Activated T-helper 1 cell treated with anti-CD3 and anti-CD28 coated beads, Interleukin-12 subunit alpha, Interleukin-12 subunit beta, Interleukin-2, Interleukin-4 antibody, amounts not matched to agents 30 ng/mL and 10 ng/mL and 1 ng/mL, durations not matched to agents 14 hours and 24 hours and 36 hours (primary cell): Measurements from ENCODE around the gene OR5A1. TPM values are rescaled to one million over a fixed set of nuclear protein-coding genes. Genes with fewer than 3 reads are reported as not detected.
"Not testable (repeated sequence)": the region's sequence is repeated elsewhere in the genome, so short reads cannot be mapped to it uniquely, and the experiment has no call there.

Experiments
- DNase-seq: peaks from one replicate; pipeline ENCODE4 v3.0.0; 2021; ENCODE audit warnings: low spot score
- H3K27ac Mint-ChIP-seq: one replicate; pipeline ENCODE4 v1.8.0; 2021; ENCODE audit warnings: mild to moderate bottlenecking, mixed read lengths
- H3K27me3 Mint-ChIP-seq: one replicate; pipeline ENCODE4 v1.8.0; 2022; ENCODE audit warnings: mild to moderate bottlenecking, moderate library complexity, mixed read lengths; ENCODE audit not compliant: insufficient read depth
- H3K36me3 Mint-ChIP-seq: one replicate; pipeline ENCODE4 v1.8.0; 2021; ENCODE audit warnings: low read depth, mixed read lengths
- H3K4me1 Mint-ChIP-seq: one replicate; pipeline ENCODE4 v1.8.0; 2021; ENCODE audit warnings: low read depth, mixed read lengths
- H3K4me3 Mint-ChIP-seq: one replicate; pipeline ENCODE4 v1.8.0; 2021; ENCODE audit warnings: mild to moderate bottlenecking, moderate library complexity, mixed read lengths
- H3K9me3 Mint-ChIP-seq: one replicate; pipeline ENCODE4 v1.8.0; 2021; ENCODE audit warnings: mixed read lengths
- intact Hi-C: fragments of 100-400 bp; cut with micrococcal nuclease; formaldehyde crosslinking; loops from one replicate; pipeline ENCODE4 v1.15.1; 2024
- total RNA-seq: library from RNA; stranded (reverse); gene quantifications from 2 replicates; pipeline ENCODE4 v1.2.3, GENCODE V29; 2022

Gene OR5A1
- total RNA-seq, 1 donor from 2014 or later, result not detected

DNA sequence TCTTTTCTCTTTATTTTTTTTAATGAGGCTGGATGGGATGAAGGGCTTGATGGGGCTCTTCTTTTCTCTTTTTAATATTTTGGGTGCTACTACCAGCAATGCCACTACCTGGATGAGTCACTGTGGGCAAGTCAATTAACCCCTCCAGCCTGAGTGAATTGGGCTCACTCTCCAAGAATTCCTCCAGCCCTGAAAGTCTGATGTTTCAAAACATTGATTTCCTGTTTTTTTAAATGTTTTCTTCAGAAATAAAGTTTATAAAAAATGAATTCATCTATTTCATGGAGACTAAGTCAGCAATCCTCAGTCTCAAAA, 9.2 kb upstream of the OR5A1 start:
- Mint-ChIP-seq H3K9me3 (no peaks in the 10 kb centered on the region), H3K4me3 (no peak overlapping the region), H3K4me1 (no peaks in the 10 kb centered on the region), H3K36me3 (no peaks in the 10 kb centered on the region), H3K27ac (no peak overlapping the region), H3K27me3 (peaks cover 10% of the 10 kb centered on the region)
- DNase-seq, result no peak
- intact Hi-C loops, result no loop called here

DNA sequence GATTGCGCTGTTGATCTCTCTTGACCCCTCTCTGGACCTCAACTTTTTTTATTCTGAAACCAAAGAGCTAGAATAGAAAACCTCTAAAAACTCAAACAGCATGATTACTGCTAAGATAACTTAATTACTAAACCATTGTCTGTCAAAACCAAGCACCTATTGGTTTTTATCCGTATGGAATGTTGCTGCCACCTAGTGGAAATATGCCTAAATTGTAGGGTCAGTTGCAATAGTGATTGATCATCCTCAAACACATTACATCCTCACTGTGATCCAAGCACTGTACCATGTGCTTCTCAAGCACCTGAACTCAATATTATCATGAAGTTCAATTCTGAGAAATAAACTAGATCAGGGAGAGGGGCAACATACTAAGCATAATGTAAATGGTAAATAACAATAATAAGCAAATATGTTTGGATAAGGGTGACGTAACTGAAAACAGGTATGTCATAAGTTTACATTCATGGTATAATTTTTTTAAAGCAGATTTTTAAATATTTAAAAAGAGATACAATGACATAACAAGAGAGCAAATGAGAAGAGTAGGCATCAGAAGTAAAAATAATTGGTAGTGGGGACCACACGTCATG, 6.2 kb upstream of the OR5A1 start:
- Mint-ChIP-seq H3K27me3 (peaks cover 6% of the 10 kb centered on the region), H3K4me1 (no peaks in the 10 kb centered on the region), H3K36me3 (no peaks in the 10 kb centered on the region), H3K27ac (no peak overlapping the region), H3K4me3 (no peak overlapping the region), H3K9me3 (no peaks in the 10 kb centered on the region)
- DNase-seq, result peak; percentile 24
- intact Hi-C loops, result loop anchor here (1.0 to 2.0 kb wide), 3 partner anchors 146 to 259 kb away; no protein-coding TSS in a partner anchor

DNA sequence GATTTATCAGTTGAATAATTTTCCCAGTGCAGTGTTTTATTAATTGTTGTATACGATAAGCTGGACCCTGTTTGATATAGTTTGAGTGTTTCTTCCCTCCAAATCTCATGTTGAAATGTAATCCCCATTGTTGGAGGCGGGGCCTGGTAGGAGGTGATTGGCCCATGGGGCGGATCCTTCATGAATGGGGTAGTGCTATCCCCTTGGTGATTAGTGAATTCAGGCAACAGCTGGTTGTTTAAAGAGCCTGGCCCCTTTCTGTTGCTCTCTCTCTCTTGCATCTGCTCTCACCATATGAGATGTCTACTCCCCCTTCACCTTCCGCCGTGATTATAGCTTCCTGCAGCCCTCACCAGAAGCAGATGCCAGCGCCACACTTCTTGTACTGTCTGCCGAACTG, 1.5 kb downstream of the OR5A1 start:
- intact Hi-C loops, result no loop called here
- no peaks in the 10 kb centered on the region for H3K36me3 Mint-ChIP-seq
- no peak overlapping the region for H3K27ac Mint-ChIP-seq
- no peaks in the 10 kb centered on the region for H3K9me3 Mint-ChIP-seq
- no peak for DNase-seq
- no peaks in the 10 kb centered on the region for H3K4me1 Mint-ChIP-seq
- no peak overlapping the region for H3K4me3 Mint-ChIP-seq
- H3K27me3 Mint-ChIP-seq, result peaks cover 5% of the 10 kb centered on the region

DNA sequence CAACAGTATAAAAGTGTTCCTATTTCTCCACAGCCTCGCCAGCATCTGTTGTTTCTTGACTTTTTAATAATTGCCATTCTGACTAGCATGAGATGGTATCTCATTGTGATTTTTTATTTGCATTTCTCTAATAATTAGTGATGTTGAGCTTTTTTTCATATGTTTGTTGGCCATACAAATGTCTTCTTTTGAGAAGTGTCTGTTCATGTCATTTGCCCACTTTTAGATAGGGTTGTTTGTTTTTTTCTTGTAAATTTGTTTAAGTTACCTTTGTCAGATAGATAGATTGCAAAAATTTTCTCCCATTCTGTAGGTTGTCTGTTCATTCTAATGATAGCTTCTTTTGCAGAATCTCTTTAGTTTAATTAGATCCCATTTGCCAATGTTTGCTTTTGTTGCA, 9.4 kb downstream of the OR5A1 start:
- H3K9me3 Mint-ChIP-seq, H3K27me3 Mint-ChIP-seq, H3K4me1 Mint-ChIP-seq, H3K27ac Mint-ChIP-seq, H3K4me3 Mint-ChIP-seq, intact Hi-C loops, DNase-seq, H3K36me3 Mint-ChIP-seq: not testable (repeated sequence)

DNA sequence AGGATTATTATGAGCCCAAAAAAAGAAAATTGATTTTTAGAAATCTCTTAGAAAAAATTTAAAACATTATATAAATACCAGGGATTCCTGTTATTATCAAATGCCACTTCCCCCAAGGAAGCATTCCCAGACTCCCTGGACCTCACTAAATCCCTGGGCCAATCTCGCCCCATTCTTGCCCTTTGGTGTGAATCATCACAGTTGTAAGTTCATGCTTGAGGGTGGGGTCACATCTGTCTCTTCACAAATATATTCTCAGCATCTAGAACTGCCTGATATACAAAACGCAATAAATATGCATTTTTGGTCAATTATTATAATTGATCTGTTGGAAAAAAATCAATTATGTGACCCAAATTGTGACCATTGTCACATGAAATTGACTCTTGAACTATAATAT, 12.2 kb downstream of the OR5A1 start:
- Mint-ChIP-seq H3K27me3 (peaks cover 7% of the 10 kb centered on the region), H3K4me1 (no peaks in the 10 kb centered on the region), H3K4me3 (no peak overlapping the region), H3K27ac (no peak overlapping the region), H3K36me3 (no peaks in the 10 kb centered on the region), H3K9me3 (peaks cover 9% of the 10 kb centered on the region)
- DNase-seq, result no peak
- intact Hi-C loops, result no loop called here

DNA sequence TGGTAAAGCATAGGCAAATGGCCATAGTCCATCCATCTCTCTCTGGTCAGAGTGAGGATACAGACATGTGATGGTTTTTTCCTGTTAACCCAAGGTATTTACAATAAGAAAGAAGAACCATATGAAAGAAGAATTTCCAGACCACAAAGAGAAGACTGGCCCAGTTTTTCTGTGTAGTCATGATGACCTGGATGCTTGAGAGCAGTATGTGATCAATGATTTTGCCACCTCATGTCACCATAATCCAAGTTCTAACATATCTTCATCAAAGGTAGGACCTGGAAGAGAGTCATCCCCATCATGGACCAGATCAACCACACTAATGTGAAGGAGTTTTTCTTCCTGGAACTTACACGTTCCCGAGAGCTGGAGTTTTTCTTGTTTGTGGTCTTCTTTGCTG, 20.4 kb downstream of the OR5A1 start, which contains the start of gene OR4D6:
Gene OR4D6, plus strand, starts transcription at position 301 of the 400 bp plus-strand sequence. Its CDS starts 0 bp downstream, at position 301.
- intact Hi-C loops, result no loop called here
- H3K4me1 Mint-ChIP-seq, result no peaks in the 10 kb centered on the region
- no peak for DNase-seq
- no peaks in the 10 kb centered on the region for H3K36me3 Mint-ChIP-seq
- no peak within 1 kb of the TSS for H3K27ac Mint-ChIP-seq
- no peak within 1 kb of the TSS for H3K4me3 Mint-ChIP-seq
- H3K9me3 Mint-ChIP-seq, result no peaks in the 10 kb centered on the region
- H3K27me3 Mint-ChIP-seq, result peaks cover 4% of the 10 kb centered on the region

DNA sequence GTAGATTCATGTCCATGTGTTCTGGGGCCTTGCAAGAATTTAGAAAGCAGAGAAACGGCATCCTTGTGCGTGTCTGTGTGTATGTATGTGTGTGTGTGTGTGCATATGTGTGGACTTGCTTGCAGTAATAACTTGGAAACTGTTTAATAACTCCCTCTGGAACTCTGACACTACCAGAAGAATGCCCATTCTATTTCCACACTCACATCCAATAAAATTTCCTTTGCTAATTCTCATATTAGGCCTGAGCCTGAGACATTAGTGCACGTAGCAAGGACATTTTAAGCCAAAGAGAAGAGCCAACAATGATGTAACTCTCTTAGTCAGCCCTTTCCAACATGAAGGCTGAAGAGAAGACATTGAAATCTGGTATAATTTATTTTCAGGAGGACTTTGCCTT, 23.6 kb downstream of the OR5A1 start:
- no peak for DNase-seq
- H3K4me3 Mint-ChIP-seq, result no peak overlapping the region
- intact Hi-C loops, result no loop called here
- peaks cover 6% of the 10 kb centered on the region for H3K27me3 Mint-ChIP-seq
- H3K9me3 Mint-ChIP-seq, result no peaks in the 10 kb centered on the region
- H3K36me3 Mint-ChIP-seq, result no peaks in the 10 kb centered on the region
- no peaks in the 10 kb centered on the region for H3K4me1 Mint-ChIP-seq
- no peak overlapping the region for H3K27ac Mint-ChIP-seq

DNA sequence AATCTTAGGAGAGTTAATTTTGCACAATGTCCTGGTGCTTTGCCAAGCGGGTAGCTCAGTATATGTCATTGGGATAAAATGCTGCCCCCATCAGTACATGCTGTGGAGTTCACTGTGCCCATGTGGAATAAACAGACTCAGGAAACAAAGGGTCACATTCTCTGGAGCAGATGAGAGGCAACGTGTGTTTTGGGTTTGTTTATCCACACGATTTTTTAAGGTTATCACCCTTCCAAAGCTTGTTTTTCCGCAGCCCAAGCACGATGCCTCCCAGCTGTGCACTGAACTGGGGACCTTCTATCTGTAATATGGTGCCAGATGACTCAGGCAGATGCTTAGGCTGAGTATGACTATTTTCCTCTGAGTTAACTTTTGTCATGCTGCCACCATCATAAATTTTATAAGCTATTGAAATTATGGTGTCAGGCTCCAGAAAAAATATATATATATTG, 26.9 kb downstream of the OR5A1 start:
- Mint-ChIP-seq H3K9me3 (no peaks in the 10 kb centered on the region), H3K36me3 (no peaks in the 10 kb centered on the region), H3K27ac (no peak overlapping the region), H3K4me1 (no peaks in the 10 kb centered on the region), H3K4me3 (no peak overlapping the region), H3K27me3 (peaks cover 8% of the 10 kb centered on the region)
- no peak for DNase-seq
- intact Hi-C loops, result no loop called here

DNA sequence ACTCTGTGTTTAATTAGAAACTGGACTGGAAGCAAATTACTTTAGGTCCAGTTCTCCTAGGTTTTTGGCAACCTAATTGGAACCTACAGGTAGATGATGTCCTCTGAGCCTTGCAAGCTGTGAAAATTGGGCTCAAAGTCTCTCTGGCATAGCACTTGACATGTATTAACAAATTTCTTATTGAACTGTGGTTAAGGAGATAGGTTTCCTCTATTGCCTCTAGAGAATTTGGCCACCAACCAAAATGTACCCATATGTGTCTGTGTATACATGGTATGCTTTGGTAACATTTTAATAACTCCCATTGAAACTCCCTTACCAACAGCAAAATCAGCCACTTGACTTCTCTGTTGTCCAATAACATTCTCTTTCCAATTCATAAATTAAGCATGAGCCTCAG, 36.7 kb downstream of the OR5A1 start, which contains the start of gene OR4D10:
Gene OR4D10, plus strand, starts transcription at position 301 of the 400 bp plus-strand sequence. CDS start 4,115 bp downstream, outside the sequence.
- H3K4me3 Mint-ChIP-seq, result no peak within 1 kb of the TSS
- H3K27me3 Mint-ChIP-seq, result peaks cover 1% of the 10 kb centered on the region
- intact Hi-C loops, result no loop called here
- DNase-seq, result no peak
- no peaks in the 10 kb centered on the region for H3K9me3 Mint-ChIP-seq
- no peaks in the 10 kb centered on the region for H3K36me3 Mint-ChIP-seq
- no peaks in the 10 kb centered on the region for H3K4me1 Mint-ChIP-seq
- no peak within 1 kb of the TSS for H3K27ac Mint-ChIP-seq

DNA sequence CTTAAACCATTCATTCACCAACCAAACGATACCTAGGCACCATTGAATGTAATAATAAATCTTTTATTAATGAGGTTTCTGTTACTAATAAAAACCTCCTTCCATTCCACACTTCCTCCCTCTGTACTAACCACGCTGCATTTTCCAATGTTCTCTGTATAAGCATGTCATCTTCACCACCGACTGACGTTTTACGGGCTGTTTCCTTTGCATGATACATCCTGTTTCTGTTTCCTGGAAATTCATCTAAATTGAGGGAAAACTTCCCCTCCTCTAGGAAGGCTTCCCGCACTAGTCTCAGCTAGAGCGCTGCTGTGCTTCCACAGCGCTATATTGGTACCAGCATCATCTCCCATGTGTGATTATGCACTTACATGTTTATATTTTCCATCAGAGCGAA, 38.9 kb downstream of the OR5A1 start:
- DNase-seq, result no peak
- intact Hi-C loops, result no loop called here
- no peak overlapping the region for H3K4me3 Mint-ChIP-seq

DNA sequence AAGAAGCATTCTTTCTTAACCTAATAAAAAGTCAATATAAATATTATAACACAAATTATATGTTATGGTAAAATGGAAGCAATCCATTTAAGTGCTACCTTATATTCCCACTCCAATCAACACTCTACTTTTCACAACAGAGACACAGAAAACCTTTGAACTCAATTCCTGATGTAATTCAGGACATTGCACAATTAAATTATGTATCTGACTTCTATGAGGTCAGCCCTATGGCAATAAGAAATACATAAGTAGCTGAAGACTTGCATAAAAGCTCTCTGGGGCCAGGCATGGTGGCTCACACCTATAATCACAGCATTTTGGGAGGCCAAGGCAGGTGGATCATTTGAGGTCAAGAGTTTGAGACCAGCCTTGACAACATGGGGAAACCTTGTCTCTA, 43.6 kb downstream of the OR5A1 start:
- no peak overlapping the region for H3K4me3 Mint-ChIP-seq
- H3K9me3 Mint-ChIP-seq, result no peaks in the 10 kb centered on the region
- DNase-seq, result no peak
- no peaks in the 10 kb centered on the region for H3K27me3 Mint-ChIP-seq
- intact Hi-C loops, result no loop called here
- no peaks in the 10 kb centered on the region for H3K4me1 Mint-ChIP-seq
- no peaks in the 10 kb centered on the region for H3K36me3 Mint-ChIP-seq
- H3K27ac Mint-ChIP-seq, result no peak overlapping the region

More for the DNA sequence above, 38.9 kb downstream of the OR5A1 start:
- no peaks in the 10 kb centered on the region for H3K27me3 Mint-ChIP-seq
- H3K27ac Mint-ChIP-seq, result no peak overlapping the region
- H3K36me3 Mint-ChIP-seq, result no peaks in the 10 kb centered on the region
- no peaks in the 10 kb centered on the region for H3K9me3 Mint-ChIP-seq
- no peaks in the 10 kb centered on the region for H3K4me1 Mint-ChIP-seq

DNA sequence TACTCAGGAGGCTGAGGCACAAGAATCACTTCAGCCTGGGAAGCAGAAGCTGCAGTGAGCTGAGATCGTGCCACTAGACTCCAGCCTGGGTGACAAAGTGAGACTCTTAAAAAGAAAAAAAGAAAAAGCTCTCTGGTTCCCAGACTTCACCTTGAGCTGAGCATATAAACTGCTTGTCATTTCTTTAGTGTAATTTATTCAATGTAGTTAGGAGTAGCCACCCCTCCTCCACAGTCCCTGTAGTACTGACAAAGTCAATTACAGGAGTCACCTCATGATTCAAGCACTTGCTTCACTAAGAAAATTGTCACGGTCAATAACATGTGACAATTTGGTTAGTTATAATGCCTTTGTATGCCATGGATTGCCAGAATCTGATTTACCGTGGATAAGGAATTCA, 44.1 kb downstream of the OR5A1 start:
- no peaks in the 10 kb centered on the region for H3K4me1 Mint-ChIP-seq

More for the DNA sequence above, 44.1 kb downstream of the OR5A1 start:
- DNase-seq, result no peak
- H3K27me3 Mint-ChIP-seq, result peaks cover under 1% of the 10 kb centered on the region
- H3K36me3 Mint-ChIP-seq, result no peaks in the 10 kb centered on the region
- intact Hi-C loops, result no loop called here
- H3K9me3 Mint-ChIP-seq, result no peaks in the 10 kb centered on the region
- no peak overlapping the region for H3K27ac Mint-ChIP-seq
- no peak overlapping the region for H3K4me3 Mint-ChIP-seq
